HG02610 (cell line): ENCODE data around the gene ID3.

Experiments
- ATAC-seq: cut with Tn5 transposase; IDR thresholded peaks from one replicate; pipeline ENCODE4 v1.9.1; 2021; ENCODE audit warnings: mild to moderate bottlenecking, moderate library complexity; ENCODE audit not compliant: unreplicated experiment

ID3 gene

DNA sequence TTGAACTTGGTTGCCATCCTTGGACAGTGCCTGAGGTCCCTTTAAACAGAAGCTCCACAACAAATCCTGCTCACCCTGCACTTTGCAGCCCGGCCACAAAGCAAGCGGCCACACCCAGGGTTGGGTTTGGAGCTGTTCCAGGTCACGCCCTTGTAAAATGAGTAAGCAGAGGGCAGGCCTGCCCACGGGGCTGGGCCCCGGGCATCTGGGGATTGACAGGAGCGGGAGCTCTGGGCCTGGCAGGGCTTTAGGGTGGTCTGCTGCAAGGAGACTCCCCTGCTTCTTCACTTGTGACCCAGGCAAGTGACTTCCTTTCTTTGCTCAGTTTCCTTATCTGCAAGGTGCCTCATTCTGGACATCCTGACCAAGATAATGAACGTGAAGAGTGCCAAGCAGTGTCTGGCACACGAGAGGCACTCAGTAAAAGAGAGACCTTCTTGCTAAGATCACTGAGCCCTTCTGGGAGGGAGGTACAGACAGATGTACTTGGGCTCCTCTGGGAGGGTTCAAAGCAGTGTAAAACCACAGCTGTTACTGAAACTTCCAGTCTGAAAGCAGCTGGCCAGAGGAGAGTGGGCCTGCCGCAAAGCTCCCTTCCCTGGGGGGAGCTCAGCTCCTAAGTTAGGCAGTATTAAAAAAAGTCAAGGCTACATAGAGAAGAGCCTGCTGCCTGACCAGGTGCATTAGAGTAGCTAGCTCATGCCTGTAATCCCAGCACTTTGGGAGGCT, 30.9 kb downstream of the ID3 start:
- ATAC-seq = peak; percentile 54

DNA sequence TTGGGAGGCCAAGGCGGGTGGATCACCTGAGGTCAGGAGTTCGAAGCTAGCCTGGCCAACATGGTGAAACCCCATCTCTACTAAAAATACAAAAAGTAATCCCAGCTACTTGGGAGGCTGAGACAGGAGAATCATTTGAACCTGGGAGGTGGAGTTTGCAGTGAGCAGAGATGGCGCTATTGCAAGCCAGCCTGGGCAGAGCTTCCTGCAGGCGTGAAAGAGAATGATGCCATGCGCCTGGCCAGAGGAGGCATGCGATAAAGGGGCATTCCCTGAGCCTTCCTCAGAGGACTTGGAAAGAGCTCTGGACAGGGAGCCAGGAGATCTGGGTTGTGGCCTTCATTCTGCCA, 31.4 kb downstream of the ID3 start:
- ATAC-seq = no peak

DNA sequence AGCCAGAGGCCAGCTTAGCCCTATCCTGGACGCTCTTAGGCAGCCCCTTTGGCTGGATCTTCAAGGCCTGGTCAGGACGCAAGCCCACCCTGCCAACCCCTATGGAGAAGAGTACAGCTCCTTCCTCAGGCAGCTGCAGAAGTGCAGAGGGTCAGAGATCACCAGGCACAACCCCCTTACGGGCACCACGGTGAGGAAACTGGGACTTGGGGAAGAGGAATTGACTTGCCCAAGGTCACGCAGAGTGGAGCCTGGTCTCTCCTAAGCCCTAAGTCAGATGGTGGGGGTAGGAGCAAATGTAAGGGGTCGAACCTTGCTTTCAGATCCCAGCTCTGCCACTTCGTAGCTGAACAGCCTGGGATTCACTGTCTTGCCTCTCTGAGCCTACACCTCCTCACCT, 31.9 kb downstream of the ID3 start:
- ATAC-seq = no peak

DNA sequence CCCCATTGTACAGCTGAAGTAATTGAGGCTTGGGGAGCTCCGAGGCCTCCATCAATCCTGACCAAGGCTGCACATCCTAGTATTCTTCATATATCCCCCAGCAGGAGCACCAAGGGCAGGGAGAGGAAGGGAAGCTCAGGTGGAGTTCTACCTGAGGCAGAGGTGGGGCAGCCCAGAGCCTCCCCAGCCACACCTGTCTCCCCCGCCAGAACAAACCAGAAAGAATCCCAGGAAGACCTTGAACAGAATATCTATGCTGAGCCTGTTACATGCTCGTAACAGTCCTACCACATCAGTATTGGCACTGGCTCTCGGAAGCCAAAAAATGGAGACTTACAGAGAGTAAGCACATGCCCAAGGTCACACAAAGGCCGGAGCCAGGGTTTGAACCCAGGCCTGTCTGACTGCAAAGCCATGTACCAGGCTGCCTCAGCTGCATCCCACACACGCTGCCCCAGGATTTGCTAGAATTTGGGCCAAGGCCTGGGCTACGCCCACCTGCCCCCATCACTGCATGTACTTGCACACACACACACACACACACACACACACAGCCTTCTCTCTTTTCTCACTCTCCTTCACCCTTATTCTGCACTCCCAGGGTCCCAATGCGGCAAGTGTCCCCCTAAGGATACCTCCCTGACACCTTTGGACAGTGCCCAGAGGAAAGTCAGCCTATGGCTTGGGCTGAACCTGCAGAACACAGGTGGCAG, 32.8 kb downstream of the ID3 start:
- ATAC-seq = no peak

DNA sequence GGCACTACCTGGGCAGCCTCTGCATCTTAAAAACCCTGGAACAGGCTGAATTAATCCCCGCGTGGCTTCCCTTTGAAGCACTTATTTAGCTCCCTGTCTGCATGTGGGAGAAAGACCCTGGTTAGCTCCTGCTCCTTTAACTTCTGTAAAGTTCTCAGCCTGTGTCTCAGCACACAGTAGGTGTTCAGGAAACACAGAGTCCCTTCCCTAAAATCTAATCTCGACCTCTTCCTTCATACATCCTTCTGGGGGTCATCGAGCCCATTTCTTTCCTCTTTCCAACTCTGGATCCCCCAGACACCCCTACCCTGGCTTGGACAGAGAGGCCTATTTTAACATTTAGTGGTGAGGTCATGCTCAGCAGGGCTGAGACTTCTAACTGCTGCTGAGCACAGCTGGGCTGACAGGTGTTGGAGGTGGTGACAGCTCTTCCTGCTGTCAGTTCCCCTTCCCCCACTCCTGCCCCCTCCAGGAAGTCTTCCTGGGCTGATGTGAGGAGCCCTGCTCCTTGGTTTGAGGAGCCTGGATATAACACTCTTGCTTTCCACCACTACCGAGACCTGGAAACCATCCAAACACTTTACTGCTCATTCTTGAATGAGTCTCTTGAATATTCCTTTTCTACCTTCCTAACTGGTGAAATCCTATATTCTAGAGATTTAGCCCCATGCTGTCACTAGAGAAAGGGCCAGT, 33.6 kb downstream of the ID3 start:
- ATAC-seq = peak; percentile 35

DNA sequence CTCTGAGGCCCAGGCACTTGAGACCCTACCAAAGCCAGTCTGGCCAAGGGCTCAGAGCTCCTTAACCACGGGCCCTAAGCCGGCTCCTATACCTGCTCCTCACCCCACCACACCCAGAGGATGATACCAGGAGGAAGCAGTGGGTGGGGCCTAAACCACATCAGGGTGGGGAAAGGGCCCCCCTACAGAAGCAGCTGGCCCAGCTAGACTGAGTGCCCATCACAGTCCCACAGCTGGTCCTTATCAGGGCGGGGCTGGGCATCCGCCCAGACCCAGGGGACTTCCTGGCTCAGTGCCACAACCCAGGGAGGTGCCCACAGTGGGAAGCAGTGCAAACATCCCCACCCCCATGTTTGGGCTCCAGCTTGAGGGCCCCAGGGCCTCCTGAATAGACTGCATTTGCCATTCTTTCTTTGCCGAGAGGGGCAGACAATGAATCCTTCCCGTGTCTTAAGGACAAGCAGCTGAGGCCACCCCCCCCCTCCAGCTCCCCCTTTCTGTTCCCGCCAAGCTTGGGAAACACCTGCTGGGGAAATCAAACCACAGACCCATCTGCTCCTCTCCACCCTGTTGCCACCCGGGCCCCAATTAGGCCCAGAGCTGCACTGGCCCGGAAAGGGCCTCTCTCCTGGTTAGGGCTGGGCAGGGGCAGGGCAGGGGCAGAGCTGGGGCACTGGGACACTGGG, 34.4 kb downstream of the ID3 start:
- no peak for ATAC-seq

DNA sequence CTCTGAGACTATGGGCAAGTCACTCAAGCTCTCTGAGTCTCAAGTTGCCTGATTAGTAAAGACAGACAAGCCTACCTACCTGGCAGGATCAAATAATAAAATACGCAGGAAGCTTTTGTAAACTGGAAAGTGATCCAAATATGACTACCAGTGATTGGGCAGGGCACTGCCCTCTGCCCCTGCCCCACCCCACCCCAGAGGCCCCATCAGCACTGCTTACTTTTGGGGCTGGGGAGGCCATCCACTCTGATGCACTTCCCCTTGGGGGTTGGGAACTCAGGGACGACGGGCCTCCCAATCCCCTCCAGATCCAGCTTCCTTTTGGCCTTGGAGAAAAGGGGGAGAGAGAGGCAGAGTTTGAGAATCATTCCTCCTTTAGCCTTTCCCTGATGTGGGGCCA, 35.1 kb downstream of the ID3 start:
- ATAC-seq = no peak

DNA sequence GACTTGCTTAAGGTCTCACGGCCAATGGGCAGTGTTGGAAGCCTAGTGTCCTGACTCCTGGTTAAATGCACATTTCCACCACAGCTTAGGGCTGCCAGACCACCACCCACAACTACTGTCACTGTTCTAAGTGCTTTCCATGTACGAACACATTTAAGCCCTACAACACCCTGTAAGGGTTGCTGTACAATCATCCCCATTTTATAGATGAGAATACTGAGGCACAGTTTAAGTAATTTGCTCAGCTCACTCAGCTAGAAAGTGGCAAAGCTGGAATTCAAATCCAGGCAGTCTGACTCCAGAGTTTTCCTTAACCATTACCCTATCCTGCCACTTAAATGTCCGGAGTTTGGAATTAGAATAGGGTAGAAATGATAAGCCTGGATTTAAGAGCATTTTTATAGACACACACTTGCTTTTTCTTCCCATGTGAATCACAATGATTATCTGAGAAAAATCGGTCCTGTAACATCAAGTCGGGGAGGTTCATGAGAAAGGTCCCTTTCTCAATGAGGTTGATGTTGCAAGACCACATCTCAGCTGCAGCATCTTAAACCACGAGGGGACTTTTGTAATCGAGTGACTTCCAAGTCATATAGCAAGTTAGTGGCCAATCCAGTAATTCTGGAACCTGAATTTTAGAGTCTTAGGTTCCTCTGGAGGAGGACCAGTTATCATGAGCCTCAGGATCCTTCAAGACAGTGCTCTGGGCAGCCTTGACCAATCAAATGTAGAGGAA, 36.9 kb downstream of the ID3 start:
- ATAC-seq = no peak

DNA sequence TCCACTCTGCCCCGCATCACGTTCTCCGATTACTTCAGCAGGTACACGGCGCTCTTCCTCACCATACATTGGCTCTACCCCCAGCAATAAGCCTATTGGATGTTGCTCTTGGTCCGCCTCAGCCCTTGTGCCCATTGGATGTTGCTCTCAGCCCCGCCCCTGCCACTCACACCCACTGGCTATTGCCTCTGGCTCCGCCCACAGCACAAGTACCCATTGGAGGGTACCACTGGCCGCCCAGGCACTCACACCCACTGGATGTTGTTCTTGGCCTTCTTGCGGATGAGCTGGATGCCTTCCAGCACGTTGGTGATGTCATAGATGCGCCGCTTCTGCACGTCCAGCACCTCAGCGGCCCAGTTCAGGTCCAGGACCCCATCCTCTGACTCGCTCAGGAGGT, 37.7 kb downstream of the ID3 start:
- ATAC-seq = no peak

DNA sequence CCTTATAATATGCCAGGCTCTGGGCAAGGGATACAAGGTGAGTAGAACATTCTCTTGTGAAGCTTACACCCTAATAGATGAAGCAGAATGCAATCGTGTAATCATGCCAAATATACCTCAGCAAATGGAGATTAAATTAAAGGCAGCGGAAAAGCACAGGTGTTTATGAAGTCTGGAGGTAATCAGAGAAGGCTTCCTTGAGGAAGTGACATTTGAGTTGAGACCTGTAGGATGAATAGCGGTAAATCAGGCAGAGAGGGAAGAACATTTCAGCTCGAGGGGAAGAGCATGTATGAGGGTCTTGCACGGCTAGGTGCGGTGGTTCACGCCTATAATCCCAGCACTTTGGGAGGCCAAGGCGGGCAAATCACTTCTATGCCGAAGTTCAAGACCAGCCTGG, 41.7 kb downstream of the ID3 start:
- no peak for ATAC-seq

DNA sequence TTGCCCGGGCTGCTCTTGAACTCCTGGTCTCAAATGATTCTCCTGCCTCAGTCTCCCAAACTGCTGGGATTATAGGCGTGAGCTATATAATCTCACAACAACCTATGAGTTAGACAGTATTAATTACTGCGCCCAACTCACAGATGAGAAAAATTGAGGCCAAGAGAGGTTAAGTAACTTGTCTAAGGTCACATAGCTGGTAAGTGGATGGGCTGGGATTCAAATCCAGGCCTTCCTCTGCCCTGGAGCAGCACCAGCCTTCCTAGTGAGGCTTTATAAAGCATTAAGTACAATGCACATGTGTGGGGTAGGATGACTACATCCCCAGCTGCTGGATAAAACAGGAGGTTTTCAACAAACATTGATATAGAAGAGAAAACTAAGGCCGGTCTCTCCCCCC, 43.4 kb downstream of the ID3 start:
- no peak for ATAC-seq

DNA sequence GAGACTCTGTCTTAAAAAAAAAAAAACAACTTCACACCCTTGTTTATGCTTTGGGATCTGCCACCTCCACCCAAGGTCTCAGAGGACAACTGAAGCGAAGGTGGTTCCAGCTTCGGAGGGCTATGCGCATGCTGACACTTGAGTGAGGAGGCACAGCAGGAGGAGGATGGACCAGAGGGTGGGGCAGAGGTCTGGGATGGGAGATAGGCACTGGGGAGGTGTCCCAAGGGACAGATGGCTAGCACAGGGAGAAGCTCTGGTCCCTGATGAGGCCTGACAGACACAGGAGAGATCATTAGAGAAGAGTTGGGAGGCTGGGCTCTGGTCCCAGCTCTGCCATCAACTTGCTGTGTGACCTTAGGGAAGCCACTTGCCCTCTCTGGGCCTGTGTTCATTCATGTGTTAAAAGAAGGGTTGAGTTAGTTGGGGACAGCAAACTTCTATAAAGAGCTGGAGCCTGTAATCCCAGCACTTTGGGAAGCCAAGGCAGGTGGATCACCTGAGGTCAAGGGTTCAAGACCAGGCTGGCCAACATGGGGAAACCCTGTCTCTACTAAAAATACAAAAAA, 45.1 kb downstream of the ID3 start:
- ATAC-seq = no peak

DNA sequence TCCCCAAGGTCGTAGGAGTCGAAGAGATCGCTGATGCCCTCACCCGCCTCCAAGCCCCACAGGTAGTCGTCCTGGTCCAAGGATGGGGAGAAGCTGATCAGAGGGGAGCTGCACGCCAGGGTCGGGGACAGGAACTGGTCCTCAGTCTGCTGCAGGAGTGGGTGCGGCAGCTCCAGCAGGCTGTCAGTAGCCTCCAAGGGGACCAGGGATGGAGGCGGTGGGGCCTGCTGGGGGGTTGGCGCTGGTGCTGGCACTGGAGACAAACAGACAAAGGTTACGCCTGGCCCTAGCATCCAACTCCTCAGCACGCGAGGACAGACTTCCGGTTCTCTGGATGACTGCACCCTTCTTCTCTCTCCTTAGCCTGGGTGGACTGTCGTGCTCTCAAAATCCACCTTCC, 49.4 kb downstream of the ID3 start:
- no peak for ATAC-seq
